ENCODE results near the gene FAM53B.

FAM53B gene

DNA sequence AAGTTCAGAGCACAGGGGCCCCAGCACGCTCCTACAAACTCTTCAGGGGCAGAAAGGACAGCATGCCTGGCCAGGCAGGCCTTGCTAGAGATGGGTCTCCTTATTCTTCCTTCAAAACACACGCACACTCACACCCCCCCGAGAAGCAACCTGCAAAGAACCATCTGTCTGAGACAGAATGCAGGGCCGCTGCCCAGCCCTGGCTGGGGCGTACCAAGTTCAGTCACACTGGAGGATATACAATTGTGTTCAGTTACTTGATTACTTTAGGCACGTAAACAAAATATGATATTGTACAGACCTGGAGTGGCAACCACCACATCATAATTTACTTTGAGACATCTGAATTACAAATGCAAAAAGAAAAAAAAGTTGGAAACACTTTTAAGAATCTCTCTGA is 5.7 kb downstream of the FAM53B start:
- TF ChIP-seq, protein P1, sequence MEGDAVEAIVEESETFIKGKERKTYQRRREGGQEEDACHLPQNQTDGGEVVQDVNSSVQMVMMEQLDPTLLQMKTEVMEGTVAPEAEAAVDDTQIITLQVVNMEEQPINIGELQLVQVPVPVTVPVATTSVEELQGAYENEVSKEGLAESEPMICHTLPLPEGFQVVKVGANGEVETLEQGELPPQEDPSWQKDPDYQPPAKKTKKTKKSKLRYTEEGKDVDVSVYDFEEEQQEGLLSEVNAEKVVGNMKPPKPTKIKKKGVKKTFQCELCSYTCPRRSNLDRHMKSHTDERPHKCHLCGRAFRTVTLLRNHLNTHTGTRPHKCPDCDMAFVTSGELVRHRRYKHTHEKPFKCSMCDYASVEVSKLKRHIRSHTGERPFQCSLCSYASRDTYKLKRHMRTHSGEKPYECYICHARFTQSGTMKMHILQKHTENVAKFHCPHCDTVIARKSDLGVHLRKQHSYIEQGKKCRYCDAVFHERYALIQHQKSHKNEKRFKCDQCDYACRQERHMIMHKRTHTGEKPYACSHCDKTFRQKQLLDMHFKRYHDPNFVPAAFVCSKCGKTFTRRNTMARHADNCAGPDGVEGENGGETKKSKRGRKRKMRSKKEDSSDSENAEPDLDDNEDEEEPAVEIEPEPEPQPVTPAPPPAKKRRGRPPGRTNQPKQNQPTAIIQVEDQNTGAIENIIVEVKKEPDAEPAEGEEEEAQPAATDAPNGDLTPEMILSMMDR (IDR thresholded peaks at IDR 0.05; ENCODE audit: insufficient read depth, low read depth, low read length, missing control alignments), result no peak
- DNase-seq (ENCODE audit: low read depth), result no peak
- no peak overlapping the region for H3K4me3 ChIP-seq (ENCODE audit: low read length)

DNA sequence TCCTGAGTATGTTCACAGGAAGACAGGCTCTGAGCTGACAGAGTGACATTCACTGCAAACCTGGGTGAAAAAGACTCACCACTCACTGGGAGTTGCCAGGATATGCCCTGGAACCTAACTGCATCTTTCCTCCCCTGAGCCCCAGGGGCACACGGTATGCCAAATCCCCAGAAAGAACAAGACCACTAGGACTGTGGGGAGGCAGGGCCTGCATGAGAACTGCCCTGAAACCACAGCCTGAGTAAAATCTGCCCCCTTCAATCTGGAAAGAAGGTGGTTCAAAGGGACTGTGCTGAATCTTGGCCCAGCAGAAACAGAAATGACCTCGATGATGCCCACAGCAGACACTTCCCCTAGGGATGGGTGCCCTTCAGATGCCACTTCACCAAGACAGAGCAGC is 6.5 kb downstream of the FAM53B start:
- DNase-seq (ENCODE audit: low read depth), result no peak
- H3K4me3 ChIP-seq (ENCODE audit: low read length), result no peak overlapping the region
- TF ChIP-seq, protein P1 (IDR thresholded peaks at IDR 0.05; ENCODE audit: insufficient read depth, low read depth, low read length, missing control alignments), result no peak

DNA sequence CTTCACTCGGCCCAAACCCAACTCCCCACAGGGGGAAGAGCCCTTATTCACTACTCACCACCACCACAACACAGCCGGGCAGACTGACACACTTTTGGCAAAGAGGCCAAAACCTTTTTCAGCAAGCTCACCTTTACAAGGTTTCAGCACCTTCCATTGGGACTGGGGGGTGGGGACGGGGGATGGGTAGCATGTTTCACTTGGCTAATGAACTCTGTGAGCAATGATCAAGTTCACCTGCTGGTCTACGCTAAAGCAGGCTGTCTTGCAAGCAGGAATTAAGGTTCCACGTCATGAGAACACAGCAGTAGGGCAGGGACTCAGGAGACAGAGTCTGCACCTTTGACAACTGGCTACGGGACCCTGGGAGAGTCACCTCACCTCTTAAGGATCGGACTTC is 7.0 kb downstream of the FAM53B start:
- DNase-seq (ENCODE audit: low read depth), result no peak
- TF ChIP-seq, protein P1 (IDR thresholded peaks at IDR 0.05; ENCODE audit: insufficient read depth, low read depth, low read length, missing control alignments), result no peak
- no peak overlapping the region for H3K4me3 ChIP-seq (ENCODE audit: low read length)

DNA sequence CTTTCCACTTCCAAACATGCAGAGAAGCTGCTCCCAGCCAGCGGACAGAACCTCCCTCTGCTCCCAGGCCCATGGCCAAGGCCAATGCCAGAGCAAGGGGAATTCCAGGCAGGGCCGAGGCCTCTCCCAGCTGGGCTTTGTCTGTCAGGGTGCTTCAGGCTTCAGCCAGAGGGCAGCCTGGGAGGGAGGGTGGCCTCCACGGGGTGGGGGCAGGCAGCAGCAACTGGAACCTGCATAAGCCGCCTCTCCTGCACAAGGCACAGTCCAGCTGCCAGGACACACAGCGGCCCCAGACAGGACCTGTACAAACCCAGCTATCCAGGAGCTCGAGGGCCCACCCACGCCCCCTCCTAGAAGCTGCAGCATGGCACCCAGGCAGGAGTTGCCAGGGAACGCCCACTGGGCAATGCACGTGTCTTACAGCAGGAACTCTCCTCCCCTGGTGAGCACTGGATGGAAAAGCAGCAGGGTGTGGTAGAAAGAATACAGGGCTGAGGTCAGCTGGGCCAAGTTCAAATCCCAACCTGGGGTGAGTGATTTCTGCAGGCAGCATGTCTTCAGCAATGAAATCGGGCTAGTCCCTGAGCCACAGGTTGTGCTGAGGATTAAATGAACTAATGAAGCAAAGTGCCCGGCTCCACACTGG is 7.6 kb downstream of the FAM53B start:
- DNase-seq (ENCODE audit: low read depth), result peak; percentile 62
- TF ChIP-seq, protein P1 (IDR thresholded peaks at IDR 0.05; ENCODE audit: insufficient read depth, low read depth, low read length, missing control alignments), result no peak
- H3K4me3 ChIP-seq (ENCODE audit: low read length), result no peak overlapping the region

DNA sequence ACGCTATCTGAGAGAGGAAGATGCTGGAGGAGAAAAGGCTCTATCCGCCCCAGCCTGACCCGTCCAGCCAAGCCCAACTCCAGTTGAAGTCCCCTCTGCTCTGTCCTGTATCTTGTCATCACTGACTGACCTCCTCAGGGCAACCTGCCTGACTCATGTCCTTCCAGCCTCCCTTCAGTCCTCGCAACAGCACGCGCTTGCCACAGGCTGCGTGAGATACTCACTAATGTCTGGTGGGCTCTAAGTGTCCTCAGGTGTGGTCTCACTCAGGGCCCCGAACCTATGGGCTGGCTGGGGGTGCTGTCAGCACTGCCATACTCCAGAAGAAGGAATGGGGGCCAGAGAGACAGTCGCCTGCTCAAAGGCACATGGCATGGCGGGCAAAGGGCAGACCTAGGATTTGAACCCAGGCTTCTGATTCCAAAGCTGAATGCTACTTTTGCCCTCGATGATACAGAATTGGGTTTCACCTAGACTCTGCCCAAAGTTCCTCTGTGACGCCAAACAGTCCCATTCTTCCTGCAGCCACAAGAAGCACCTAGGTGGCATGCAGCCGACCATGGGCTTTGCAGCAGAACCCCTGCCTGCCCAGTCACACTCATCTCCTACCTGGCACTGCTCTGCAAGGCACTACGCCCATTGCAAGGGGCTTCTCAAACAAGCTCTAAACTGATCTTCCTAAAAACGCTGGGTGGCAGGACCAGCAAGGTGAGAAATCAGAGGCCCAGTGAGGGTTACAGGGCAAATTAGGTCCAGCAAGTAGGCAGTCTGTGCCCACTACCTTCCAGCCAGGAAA is 8.5 kb downstream of the FAM53B start:
- no peak overlapping the region for H3K4me3 ChIP-seq (ENCODE audit: low read length)
- DNase-seq (ENCODE audit: low read depth), result no peak
- TF ChIP-seq, protein P1 (IDR thresholded peaks at IDR 0.05; ENCODE audit: insufficient read depth, low read depth, low read length, missing control alignments), result no peak

DNA sequence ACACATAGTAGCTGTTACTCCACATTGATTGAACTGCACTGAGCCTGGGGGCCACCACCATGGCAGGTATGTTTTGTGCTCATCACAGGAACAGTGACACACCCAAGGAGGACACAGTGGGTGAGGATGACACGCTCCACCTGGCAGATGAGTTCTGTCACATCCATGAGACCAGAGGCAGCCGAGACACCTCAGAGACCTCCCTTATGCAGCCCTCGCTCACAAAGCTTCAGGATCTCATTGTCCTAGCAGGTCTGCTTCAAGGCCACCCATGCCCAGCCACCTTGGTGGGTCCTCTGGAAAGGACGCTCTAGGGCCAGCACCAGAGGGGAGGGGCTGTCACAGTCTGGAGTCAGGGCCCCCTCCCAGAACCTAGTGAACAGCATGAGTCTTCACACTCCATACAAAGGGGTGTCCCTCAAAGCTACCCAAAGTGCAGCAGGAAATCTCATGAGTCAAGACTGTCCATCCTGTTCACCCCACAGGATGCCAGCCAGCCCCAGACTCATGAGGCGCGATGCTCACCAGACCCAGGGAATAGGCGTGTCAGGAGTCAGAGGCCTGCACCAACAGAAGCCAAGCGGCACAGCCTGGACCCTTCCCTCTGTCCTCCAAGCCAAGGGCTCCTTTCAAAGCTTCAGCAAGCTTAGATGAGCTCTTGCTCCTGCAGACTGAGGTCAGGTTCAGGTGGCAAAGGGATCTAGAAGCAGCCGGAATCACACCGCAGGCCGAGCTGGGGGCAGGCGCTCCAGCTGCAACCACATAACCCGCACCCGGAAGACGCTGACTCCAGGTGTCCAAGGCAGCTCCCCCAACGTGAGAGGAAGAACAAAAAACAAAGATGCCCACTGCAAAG is 9.6 kb downstream of the FAM53B start:
- DNase-seq (ENCODE audit: low read depth), result no peak
- H3K4me3 ChIP-seq (ENCODE audit: low read length), result no peak overlapping the region
- TF ChIP-seq, protein P1 (IDR thresholded peaks at IDR 0.05; ENCODE audit: insufficient read depth, low read depth, low read length, missing control alignments), result no peak

All from epithelial cell of esophagus (primary cell).